ENCODE measurements around the gene TPP1. TPM values are rescaled to one million over a fixed set of nuclear protein-coding genes. Genes with fewer than 3 reads are reported as not detected.
A peak's percentile ranks its signal among the peaks of the same experiment; 100 is the strongest.

Gene TPP1
- total and polyA plus RNA-seq, 2 of the 13 experiments (the other 11 are each of a cell fraction or from before 2014, with no cell fraction given): 13.9 to 74.6 TPM

GRCh38 chr11:6612213-6613041, 6.8 kb downstream of the TPP1 start, which contains the start of gene TAF10 (continued):
- TF ChIP-seq SETDB1 (CRISPR knock-in tag; IDR thresholded peaks at IDR 0.05; ENCODE audit: borderline replicate concordance) (no peak), ZHX1 (CRISPR knock-in tag; IDR thresholded peaks at IDR 0.05; ENCODE audit: low read depth) (peak; percentile 45; the same call in 1 of the 2 replicates), DRAP1 (CRISPR knock-in tag; IDR thresholded peaks at IDR 0.05) (peak; percentile 89), ZNF83 (CRISPR knock-in tag; IDR thresholded peaks at IDR 0.05; ENCODE audit: borderline replicate concordance) (no peak), ZNF441 (CRISPR knock-in tag; IDR thresholded peaks at IDR 0.05; ENCODE audit: borderline replicate concordance) (peak; percentile 76; the same call in 1 of the 2 replicates), SRSF9 (IDR thresholded peaks at IDR 0.05; ENCODE audit: borderline replicate concordance, insufficient read depth, low read depth, low read length, poor library complexity, severe bottlenecking) (no peak), NR2F2 (IDR thresholded peaks at IDR 0.05; ENCODE audit: borderline replicate concordance, low read depth) (0 out of 2 replicates have a peak, but pooled peaks have one; percentile 35), ZNF20 (CRISPR knock-in tag; IDR thresholded peaks at IDR 0.05) (no peak), ZFP90 (CRISPR knock-in tag; IDR thresholded peaks at IDR 0.05; ENCODE audit: borderline replicate concordance) (peak; percentile 72), ZNF605 (CRISPR knock-in tag; IDR thresholded peaks at IDR 0.05) (peak; percentile 82), ZNF329 (CRISPR knock-in tag; IDR thresholded peaks at IDR 0.05; ENCODE audit: low read depth) (0 out of 2 replicates have a peak, but pooled peaks have one; percentile 79), IKZF5 (CRISPR knock-in tag; IDR thresholded peaks at IDR 0.05) (no peak), HHEX (CRISPR knock-in tag; IDR thresholded peaks at IDR 0.05) (no peak), ZMYM4 (CRISPR knock-in tag; IDR thresholded peaks at IDR 0.05) (peak; percentile 62), HOXA7 (CRISPR knock-in tag; IDR thresholded peaks at IDR 0.05) (no peak), PHF8 (CRISPR knock-in tag; IDR thresholded peaks at IDR 0.05) (peak; percentile 67), ZBED4 (CRISPR knock-in tag; IDR thresholded peaks at IDR 0.05; ENCODE audit: borderline replicate concordance) (no peak; the same call in 1 of the 2 replicates), ZNF770 (CRISPR knock-in tag; IDR thresholded peaks at IDR 0.05) (peak; percentile 52; the same call in 1 of the 2 replicates)

Measured in HepG2 (cell line).